ENCODE results near the gene FIZ1. TPM values are rescaled to one million over a fixed set of nuclear protein-coding genes. Genes with fewer than 3 reads are reported as not detected.
A peak's percentile ranks its signal among the peaks of the same experiment; 100 is the strongest.

FIZ1 gene
- total RNA-seq, 1 experiment from 2014 or later, result 21.5 TPM

DNA sequence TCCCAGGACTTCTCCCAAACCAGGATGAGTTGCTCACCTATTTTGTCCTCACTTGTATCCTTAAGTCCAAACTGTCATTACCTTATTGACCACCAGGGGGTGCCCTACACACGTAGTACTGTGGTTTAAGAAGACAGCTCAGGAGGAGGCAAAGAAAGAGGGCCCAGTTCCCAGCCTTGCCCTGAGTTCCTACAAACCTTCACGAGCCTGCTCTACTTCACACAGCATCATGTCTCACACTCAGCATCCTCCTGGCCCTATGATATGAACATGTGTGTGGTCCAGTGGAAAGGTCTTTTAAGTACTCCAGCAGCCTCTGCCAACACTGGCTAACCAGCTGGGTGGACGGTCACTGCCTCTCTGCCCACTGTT is 33.1 kb upstream of the FIZ1 start:
- Histone ChIP-seq H3K79me1 (ENCODE audit: insufficient read depth, low read depth, low read length, poor library complexity, severe bottlenecking) (peaks cover 6% of the 10 kb centered on the region), H4K8ac (replicated peaks; ENCODE audit: insufficient read length, low read depth, low read length) (no peak overlapping the region)
- H3K27ac Mint-ChIP-seq, result peak overlapping the region in 1 of 3 experiments; percentile 90; a peak in 2 of 7 replicates

More for the DNA sequence above, 33.1 kb upstream of the FIZ1 start:
- Histone ChIP-seq H2AFZ (ENCODE audit: low read length) (no peak overlapping the region), H2BK20ac (ENCODE audit: low read depth, low read length, poor library complexity, severe bottlenecking) (no peak overlapping the region), H4K5ac (ENCODE audit: insufficient read length, low read depth, low read length) (no peak overlapping the region), H3K9ac (ENCODE audit: extremely low read depth, insufficient read length, low read length) (no peak overlapping the region), H3K56ac (ENCODE audit: insufficient read length, low read depth, low read length) (no peak overlapping the region), H2BK120ac (ENCODE audit: low read depth, low read length, poor library complexity, severe bottlenecking) (no peak overlapping the region), H4K91ac (ENCODE audit: insufficient read length, low read depth, low read length) (no peak overlapping the region), H2BK15ac (ENCODE audit: low read depth, low read length) (no peak overlapping the region), H3K23ac (ENCODE audit: insufficient read length, low read depth, low read length) (no peak overlapping the region), H4K20me1 (ENCODE audit: control insufficient read depth, insufficient read depth, insufficient read length) (no peaks in the 10 kb centered on the region), H3K4ac (ENCODE audit: low read depth, low read length) (no peak overlapping the region), H3K9me3 (ENCODE audit: control insufficient read depth, low read depth, low read length) (no peaks in the 10 kb centered on the region), H3K79me2 (ENCODE audit: insufficient read depth, low read length) (peaks cover 10% of the 10 kb centered on the region; the same call in 1 of the 2 replicates), H3K4me1 (ENCODE audit: insufficient read depth, low read length) (0 out of 2 replicates have a peak, but pooled peaks cover 2% of the 10 kb centered on the region), H3K27ac (ENCODE audit: insufficient read length, low read depth, low read length) (no peak overlapping the region), H3K4me2 (ENCODE audit: insufficient read depth, insufficient read length, low read length) (no peak overlapping the region), H3T11ph (ENCODE audit: low read length) (no peak overlapping the region), H3K14ac (ENCODE audit: insufficient read depth, low read length) (no peak overlapping the region), H3K27me3 (ENCODE audit: insufficient read depth, low read length) (no peaks in the 10 kb centered on the region), H2AK5ac (ENCODE audit: insufficient read length, low read length) (no peak overlapping the region), H2BK12ac (ENCODE audit: insufficient read length, low read depth, low read length) (no peak overlapping the region), H3K18ac (ENCODE audit: insufficient read length, low read depth, low read length) (no peak overlapping the region), H2BK5ac (ENCODE audit: insufficient read length, low read length) (no peak overlapping the region), H3K23me2 (ENCODE audit: insufficient read length, low read depth, low read length, poor library complexity, severe bottlenecking) (peaks cover 7% of the 10 kb centered on the region)
- Mint-ChIP-seq H3K4me1 (peaks cover 19 to 29% of the 10 kb centered on the region in 2 experiments), H3K4me3 (0 out of 5 replicates have a peak overlapping the region, but pooled peaks of 1 of the 2 experiments have one; percentile 0), H3K36me3 (ENCODE audit: insufficient read depth in 1 of 3, low read depth in 3 of 3) (peaks cover 0 to 3% (median 0%) of the 10 kb centered on the region in 3 experiments; a peak in 4 of 7 replicates), H3K27me3 (ENCODE audit: low read depth) (peaks cover 1% of the 10 kb centered on the region; the same call in 1 of the 2 replicates), H3K9me3 (no peaks in the 10 kb centered on the region; a peak in 1 of 5 replicates)
- no CpG with 5 or more reads among the region's 3 CpGs for WGBS (ENCODE audit: extremely low coverage, insufficient read length, low lambda C conversion rate)
- TF ChIP-seq, protein P1, sequence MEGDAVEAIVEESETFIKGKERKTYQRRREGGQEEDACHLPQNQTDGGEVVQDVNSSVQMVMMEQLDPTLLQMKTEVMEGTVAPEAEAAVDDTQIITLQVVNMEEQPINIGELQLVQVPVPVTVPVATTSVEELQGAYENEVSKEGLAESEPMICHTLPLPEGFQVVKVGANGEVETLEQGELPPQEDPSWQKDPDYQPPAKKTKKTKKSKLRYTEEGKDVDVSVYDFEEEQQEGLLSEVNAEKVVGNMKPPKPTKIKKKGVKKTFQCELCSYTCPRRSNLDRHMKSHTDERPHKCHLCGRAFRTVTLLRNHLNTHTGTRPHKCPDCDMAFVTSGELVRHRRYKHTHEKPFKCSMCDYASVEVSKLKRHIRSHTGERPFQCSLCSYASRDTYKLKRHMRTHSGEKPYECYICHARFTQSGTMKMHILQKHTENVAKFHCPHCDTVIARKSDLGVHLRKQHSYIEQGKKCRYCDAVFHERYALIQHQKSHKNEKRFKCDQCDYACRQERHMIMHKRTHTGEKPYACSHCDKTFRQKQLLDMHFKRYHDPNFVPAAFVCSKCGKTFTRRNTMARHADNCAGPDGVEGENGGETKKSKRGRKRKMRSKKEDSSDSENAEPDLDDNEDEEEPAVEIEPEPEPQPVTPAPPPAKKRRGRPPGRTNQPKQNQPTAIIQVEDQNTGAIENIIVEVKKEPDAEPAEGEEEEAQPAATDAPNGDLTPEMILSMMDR (conservative IDR thresholded peaks at IDR 0.05), result peak; percentile 87
- peak; percentile 87 for DNase-seq
